D721Med (cell line): ENCODE data around the gene PPP1R7.

ENCODE experiments used
- DNase-seq: peaks from one replicate; pipeline ENCODE4 v3.0.0; 2011; ENCODE audit warnings: low spot score; ENCODE audit not compliant: insufficient read length
- FAIRE-seq: peaks from 2 replicates; lab custom pipeline; 2011; peaks lifted over from hg19 to GRCh38; lab: Jason Lieb, UNC
- TF ChIP-seq, protein P1 (sequence below): IDR thresholded peaks from 2 replicates; pipeline ENCODE4 v1.5.1; 2012; ENCODE audit warnings: mild to moderate bottlenecking, control low read depth; ENCODE audit not compliant: insufficient read depth; ENCODE audit errors: missing control alignments

The PPP1R7 gene

DNA sequence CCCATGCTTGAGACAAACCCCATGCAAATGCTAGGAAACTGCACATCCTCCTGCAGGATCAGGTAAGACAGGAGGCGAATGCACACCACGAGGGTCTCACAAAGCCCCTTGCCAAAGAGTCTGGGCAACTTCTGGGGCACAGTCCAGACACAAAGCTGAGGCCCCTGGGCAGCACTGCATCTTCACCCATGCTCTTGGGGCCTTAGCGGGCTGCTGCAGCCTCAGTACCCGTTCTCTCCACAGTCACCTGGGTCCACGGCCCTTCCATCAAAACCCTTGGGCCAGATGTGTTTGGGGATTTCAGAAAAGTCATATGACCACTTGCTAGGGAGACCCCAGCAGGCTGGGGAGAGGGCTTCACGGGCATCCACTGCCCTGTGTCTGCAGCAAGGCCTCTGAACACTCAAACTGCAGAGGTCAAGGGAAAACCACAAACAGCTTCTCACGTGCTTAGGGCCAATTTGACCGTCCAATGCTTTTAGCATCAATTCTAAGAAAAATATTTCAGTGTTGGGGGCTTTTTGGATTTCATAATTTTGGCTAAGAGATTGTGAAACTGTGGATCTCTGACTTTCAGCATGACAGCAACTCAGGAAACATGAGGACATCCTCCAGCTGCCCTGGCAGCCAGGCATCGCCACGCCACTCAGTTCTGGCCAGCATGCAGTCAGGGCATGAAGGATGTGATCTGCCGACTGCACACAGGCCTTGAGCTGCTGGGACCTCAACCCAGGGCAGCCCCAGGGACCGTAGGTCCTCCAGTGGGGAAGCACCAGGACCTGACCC lies 21.0 kb upstream of the PPP1R7 start:
- no peak for DNase-seq
- no peak for FAIRE-seq
- TF ChIP-seq, protein P1, sequence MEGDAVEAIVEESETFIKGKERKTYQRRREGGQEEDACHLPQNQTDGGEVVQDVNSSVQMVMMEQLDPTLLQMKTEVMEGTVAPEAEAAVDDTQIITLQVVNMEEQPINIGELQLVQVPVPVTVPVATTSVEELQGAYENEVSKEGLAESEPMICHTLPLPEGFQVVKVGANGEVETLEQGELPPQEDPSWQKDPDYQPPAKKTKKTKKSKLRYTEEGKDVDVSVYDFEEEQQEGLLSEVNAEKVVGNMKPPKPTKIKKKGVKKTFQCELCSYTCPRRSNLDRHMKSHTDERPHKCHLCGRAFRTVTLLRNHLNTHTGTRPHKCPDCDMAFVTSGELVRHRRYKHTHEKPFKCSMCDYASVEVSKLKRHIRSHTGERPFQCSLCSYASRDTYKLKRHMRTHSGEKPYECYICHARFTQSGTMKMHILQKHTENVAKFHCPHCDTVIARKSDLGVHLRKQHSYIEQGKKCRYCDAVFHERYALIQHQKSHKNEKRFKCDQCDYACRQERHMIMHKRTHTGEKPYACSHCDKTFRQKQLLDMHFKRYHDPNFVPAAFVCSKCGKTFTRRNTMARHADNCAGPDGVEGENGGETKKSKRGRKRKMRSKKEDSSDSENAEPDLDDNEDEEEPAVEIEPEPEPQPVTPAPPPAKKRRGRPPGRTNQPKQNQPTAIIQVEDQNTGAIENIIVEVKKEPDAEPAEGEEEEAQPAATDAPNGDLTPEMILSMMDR = no peak

DNA sequence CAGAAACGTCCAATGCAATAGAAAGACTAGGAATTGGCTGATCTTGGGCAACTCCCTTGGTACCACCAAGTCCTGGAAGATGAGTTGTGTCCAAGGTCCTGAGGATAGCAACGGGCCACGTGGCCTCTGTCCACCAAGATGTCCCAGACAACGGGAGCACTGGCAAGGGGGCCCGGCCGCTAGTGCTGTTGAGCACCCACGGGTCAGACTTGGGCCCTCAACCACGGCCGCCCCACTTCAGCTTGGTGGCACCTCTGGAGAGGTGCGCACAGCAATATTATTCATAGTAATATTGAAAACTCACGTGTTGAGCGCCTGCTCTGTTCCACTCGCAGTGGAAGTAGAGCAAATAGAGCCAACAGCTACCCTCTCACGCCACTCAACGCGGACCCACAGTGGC lies 20.0 kb upstream of the PPP1R7 start:
- FAIRE-seq (no peak), DNase-seq (no peak)

DNA sequence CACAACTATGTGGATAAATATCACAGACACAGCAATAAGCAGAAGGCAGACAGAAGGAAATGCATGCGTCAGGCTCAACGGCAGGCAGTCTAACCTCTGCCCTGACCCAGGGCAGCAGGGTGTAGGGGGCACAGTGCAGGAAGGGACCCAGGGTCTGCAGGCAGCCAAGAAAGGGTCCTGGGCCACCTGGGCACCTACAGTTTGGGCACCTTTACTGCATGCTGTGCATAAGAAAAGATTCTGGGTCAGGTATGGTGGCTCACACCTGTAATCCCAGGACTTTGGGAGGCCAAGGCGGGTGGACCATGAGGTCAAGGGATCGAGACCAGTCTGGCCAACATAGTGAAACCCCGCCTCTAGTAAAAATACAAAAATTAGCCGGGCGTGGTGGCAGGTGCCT lies 18.7 kb upstream of the PPP1R7 start:
- no peak for FAIRE-seq
- TF ChIP-seq, protein P1 = no peak
- DNase-seq = no peak

More for the DNA sequence above, 20.0 kb upstream of the PPP1R7 start:
- TF ChIP-seq, protein P1 = no peak

DNA sequence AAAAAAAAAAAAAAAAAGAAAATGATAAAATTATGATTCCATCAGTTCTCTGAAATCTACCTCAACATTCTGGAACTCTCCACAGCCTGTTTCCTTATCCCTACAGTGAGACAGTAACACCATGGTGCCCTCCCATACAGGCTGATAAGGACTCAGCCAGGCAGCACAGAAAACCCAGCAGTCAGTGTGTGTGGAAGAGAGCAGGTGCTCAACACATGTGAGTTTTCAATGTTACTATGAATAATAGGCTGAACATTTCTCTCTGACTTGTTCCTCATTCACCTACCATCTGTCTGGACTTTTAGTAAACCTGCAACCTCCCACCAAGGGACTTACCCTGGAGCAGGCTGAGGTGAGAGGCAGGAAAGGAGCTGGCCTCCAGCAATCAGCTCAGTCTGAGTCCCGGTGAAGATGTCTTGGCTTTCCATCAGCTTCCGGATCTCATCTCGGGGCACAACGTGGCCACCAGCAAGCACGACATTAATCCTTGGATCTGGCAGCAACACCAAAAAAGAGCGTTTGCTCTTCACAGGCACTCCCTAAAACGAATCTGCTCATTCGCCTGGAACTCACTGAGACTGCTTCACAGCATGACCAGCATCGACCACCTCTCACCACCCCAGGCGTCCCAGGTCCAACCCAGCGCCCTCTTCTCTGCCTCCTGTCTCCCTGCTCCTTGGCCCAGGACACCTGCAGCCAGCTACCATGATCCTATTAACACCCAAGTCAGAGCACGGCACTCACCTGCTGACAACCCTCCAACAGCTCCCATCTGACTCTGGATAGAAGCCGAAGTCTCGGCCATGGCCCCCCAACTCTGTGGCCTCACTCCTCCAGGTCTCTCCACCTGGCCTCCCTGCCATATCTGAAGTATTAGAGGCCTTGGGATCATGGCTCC lies 17.5 kb upstream of the PPP1R7 start:
- FAIRE-seq = no peak
- no peak for DNase-seq
- TF ChIP-seq, protein P1 = no peak

DNA sequence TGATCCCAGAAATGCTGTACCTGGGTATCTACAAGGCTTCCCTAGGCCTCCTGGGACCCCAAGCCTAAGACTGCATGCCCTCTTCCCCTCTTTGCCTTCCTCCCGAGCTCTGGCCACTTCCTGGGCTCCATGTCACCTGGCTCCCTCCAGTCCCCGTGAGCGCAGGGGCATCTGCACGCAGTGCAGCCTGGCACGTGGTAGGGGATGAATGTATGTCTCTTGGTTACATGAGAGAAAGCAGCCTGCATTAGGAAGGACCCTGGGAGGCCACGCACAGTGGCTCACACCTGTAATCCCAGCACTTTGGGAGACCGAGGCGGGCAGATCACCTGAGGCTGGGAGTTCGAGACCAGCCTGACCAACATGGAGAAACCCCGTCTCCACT lies 16.8 kb upstream of the PPP1R7 start:
- FAIRE-seq (no peak), DNase-seq (no peak)
- TF ChIP-seq, protein P1 = no peak

DNA sequence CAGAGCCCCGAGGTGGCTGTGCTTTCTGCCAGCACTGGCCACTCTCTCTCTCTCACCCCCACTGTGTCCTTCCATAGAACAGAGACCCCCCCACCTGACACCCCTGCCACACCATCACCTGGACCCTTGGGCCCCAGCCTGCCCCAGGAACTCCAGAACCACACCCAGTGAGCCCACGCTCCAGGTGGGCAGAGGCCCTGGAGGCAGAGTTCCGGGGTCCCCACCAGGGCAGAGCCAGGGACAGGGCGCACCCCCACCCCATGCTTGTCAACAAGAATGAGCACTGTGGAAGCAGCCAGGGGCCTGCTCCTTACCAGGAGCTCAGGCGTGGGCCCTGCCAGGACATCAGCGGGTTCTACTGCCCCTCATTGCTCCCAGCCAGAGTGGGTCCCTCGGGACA lies 15.6 kb upstream of the PPP1R7 start:
- FAIRE-seq = no peak
- TF ChIP-seq, protein P1 = no peak
- DNase-seq = no peak
